Uterus (tissue), 2 donors: ENCODE results near the gene NUDT4.
"Not testable (repeated sequence)": the region's sequence is repeated elsewhere in the genome, so short reads cannot be mapped to it uniquely, and the experiment has no call there.

Source experiments
- POLR2A ChIP-seq, 2 donors: fragments of 450-650 bp; IDR thresholded peaks; one replicate each; pipeline ENCODE4 v1.6.1; 2016; ENCODE audit warnings: antibody characterized with exemption in 2 of 2, mild to moderate bottlenecking in 1 of 2, moderate library complexity in 1 of 2
- TF ChIP-seq, protein P1 (sequence below), 4 experiments: fragments of 200-600 bp in 2 of 4; fragments of 450-650 bp in 2 of 4; sonication (generic) in 2 of 4; IDR thresholded peaks; one replicate each; pipeline ENCODE4 v1.5.1; 2016 to 2019; ENCODE audit warnings: antibody characterized with exemption in 4 of 4, mild to moderate bottlenecking in 2 of 4, moderate library complexity in 1 of 4

DNA sequence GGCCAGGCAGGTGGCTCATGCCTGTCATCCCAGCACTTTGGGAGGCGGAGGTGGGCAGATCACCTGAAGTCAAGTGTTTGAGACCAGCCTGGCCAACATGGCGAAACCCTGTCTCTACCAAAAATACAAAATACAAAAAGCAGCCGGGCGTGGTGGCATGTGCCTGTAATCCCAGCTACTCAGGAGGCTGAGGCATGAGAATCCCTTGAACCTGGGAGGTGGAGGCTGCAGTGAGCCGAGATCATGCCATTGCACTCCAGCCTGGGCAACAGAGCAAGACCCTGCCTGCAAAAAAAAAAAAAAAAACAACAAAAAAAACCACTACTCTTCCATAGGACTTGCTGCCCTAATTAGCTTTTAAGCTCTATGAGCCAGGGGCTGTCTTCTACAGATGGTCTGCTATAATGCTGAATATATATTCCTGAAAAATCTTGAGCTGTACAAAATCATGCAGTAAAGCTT is 4.3 kb downstream of the NUDT4 start:
- TF ChIP-seq, protein P1, sequence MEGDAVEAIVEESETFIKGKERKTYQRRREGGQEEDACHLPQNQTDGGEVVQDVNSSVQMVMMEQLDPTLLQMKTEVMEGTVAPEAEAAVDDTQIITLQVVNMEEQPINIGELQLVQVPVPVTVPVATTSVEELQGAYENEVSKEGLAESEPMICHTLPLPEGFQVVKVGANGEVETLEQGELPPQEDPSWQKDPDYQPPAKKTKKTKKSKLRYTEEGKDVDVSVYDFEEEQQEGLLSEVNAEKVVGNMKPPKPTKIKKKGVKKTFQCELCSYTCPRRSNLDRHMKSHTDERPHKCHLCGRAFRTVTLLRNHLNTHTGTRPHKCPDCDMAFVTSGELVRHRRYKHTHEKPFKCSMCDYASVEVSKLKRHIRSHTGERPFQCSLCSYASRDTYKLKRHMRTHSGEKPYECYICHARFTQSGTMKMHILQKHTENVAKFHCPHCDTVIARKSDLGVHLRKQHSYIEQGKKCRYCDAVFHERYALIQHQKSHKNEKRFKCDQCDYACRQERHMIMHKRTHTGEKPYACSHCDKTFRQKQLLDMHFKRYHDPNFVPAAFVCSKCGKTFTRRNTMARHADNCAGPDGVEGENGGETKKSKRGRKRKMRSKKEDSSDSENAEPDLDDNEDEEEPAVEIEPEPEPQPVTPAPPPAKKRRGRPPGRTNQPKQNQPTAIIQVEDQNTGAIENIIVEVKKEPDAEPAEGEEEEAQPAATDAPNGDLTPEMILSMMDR (IDR thresholded peaks at IDR 0.05) = not testable (repeated sequence)
- not testable (repeated sequence) for TF ChIP-seq POLR2A (IDR thresholded peaks at IDR 0.05)
